HG03025 (cell line): Measurements from ENCODE around the gene ARIH1.

ENCODE experiments used
- ATAC-seq: cut with Tn5 transposase; IDR thresholded peaks from one replicate; pipeline ENCODE4 v1.9.1; 2021; ENCODE audit warnings: mild to moderate bottlenecking, moderate library complexity; ENCODE audit not compliant: unreplicated experiment, low FRiP score

Gene ARIH1

GRCh38 chr15:72535911-72536310 is 61.8 kb downstream of the ARIH1 start:
- ATAC-seq, result no peak

- ATAC-seq, result no peak
Measured at GRCh38 chr15:72536506-72536905, 62.4 kb downstream of the ARIH1 start.

GRCh38 chr15:72538931-72539330 is 64.8 kb downstream of the ARIH1 start:
- no peak for ATAC-seq

GRCh38 chr15:72540606-72541237 is 66.6 kb downstream of the ARIH1 start:
- no peak for ATAC-seq

- no peak for ATAC-seq
Measured at GRCh38 chr15:72541674-72542073, 67.5 kb downstream of the ARIH1 start.

GRCh38 chr15:72545156-72545555 is 71.0 kb downstream of the ARIH1 start:
- no peak for ATAC-seq

- no peak for ATAC-seq
Measured at GRCh38 chr15:72554471-72555425, 80.6 kb downstream of the ARIH1 start.

- ATAC-seq, result no peak
Measured at GRCh38 chr15:72559781-72560180, 85.7 kb downstream of the ARIH1 start.

- no peak for ATAC-seq
Measured at GRCh38 chr15:72560458-72560857, 86.3 kb downstream of the ARIH1 start.

- ATAC-seq, result no peak
Measured at GRCh38 chr15:72562386-72562785, 88.3 kb downstream of the ARIH1 start.

- no peak for ATAC-seq
Measured at GRCh38 chr15:72562878-72563277, 88.7 kb downstream of the ARIH1 start.

- ATAC-seq, result no peak
Measured at GRCh38 chr15:72564091-72564490, 90.0 kb downstream of the ARIH1 start.

- no peak for ATAC-seq
Measured at GRCh38 chr15:72566973-72567372, 92.8 kb downstream of the ARIH1 start.

- ATAC-seq, result no peak
Measured at GRCh38 chr15:72570059-72570458, 95.9 kb downstream of the ARIH1 start.

GRCh38 chr15:72579814-72580213 is 105.7 kb downstream of the ARIH1 start:
- no peak for ATAC-seq

- no peak for ATAC-seq
Measured at GRCh38 chr15:72584006-72584405, 109.9 kb downstream of the ARIH1 start.

- ATAC-seq, result no peak
Measured at GRCh38 chr15:72585025-72585424, 110.9 kb downstream of the ARIH1 start.

- ATAC-seq, result no peak
Measured at GRCh38 chr15:72585476-72586058, 111.4 kb downstream of the ARIH1 start.

GRCh38 chr15:72588096-72588495 is 114.0 kb downstream of the ARIH1 start:
- ATAC-seq, result no peak

GRCh38 chr15:72590427-72590826 is 116.3 kb downstream of the ARIH1 start:
- no peak for ATAC-seq

GRCh38 chr15:72591361-72591760 is 117.2 kb downstream of the ARIH1 start:
- ATAC-seq, result no peak
